OCI-LY1 (cell line): ENCODE results near the gene LRP10.

ENCODE experiments used
- H2AFZ ChIP-seq: fragments of 200-600 bp; sonication (generic), shearing (Covaris generic); 2 replicates; pipeline ENCODE4 v1.6.0; 2014; ENCODE audit warnings: antibody characterized with exemption, mild to moderate bottlenecking, low read length
- H3F3A ChIP-seq: fragments of 200-600 bp; sonication (generic), shearing (Covaris generic); 2 replicates; pipeline ENCODE4 v1.6.0; 2014; ENCODE audit warnings: mild to moderate bottlenecking, antibody characterized with exemption, low read length, moderate library complexity; ENCODE audit not compliant: insufficient read depth
- H3K27ac ChIP-seq: fragments of 200-600 bp; sonication (generic); 2 replicates; pipeline ENCODE4 v1.5.1; 2014; ENCODE audit warnings: low read length, mixed run types, mild to moderate bottlenecking, low read depth; ENCODE audit not compliant: poor library complexity, severe bottlenecking
- H3K27me3 ChIP-seq: fragments of 200-600 bp; sonication (generic); 2 replicates; pipeline ENCODE4 v1.6.0; 2014; ENCODE audit warnings: antibody characterized with exemption, mild to moderate bottlenecking, low read length, moderate library complexity; ENCODE audit not compliant: insufficient read depth
- H3K36me3 ChIP-seq: fragments of 200-600 bp; sonication (generic); 2 replicates; pipeline ENCODE4 v1.6.1; 2014; ENCODE audit warnings: mild to moderate bottlenecking, antibody characterized with exemption, low read length, moderate library complexity, mixed read lengths; ENCODE audit not compliant: insufficient read depth
- H3K4me1 ChIP-seq: fragments of 200-600 bp; sonication (generic); 2 replicates; pipeline ENCODE4 v1.5.1; 2014; ENCODE audit warnings: mild to moderate bottlenecking, low read length, moderate library complexity; ENCODE audit not compliant: insufficient read depth, severe bottlenecking
- H3K4me2 ChIP-seq: fragments of 200-600 bp; sonication (generic), shearing (Covaris generic); 2 replicates; pipeline ENCODE4 v1.6.1; 2014; ENCODE audit warnings: low read length
- H3K4me3 ChIP-seq: fragments of 200-600 bp; sonication (generic); 2 replicates; pipeline ENCODE4 v1.5.1; 2014; ENCODE audit warnings: low read length, low read depth, mild to moderate bottlenecking, mixed read lengths; ENCODE audit not compliant: poor library complexity, severe bottlenecking
- H3K79me2 ChIP-seq: fragments of 200-600 bp; shearing (Covaris generic); 2 replicates; pipeline ENCODE4 v1.6.1; 2016; ENCODE audit warnings: mixed run types, low read length, mixed read lengths; ENCODE audit not compliant: insufficient read depth
- H3K9ac ChIP-seq: fragments of 200-600 bp; sonication (generic), shearing (Covaris generic); 2 replicates; pipeline ENCODE4 v1.6.1; 2014; ENCODE audit warnings: mild to moderate bottlenecking, low read length, mixed read lengths
- H3K9me2 ChIP-seq: fragments of 200-600 bp; sonication (generic), shearing (Covaris generic); 2 replicates; pipeline ENCODE4 v1.6.1; 2014; ENCODE audit warnings: low read depth, mild to moderate bottlenecking, low read length, mixed read lengths
- H3K9me3 ChIP-seq: fragments of 200-600 bp; shearing (Covaris generic); 2 replicates; pipeline ENCODE4 v1.6.1; 2014; ENCODE audit warnings: low read length, mixed read lengths
- H4K20me1 ChIP-seq: fragments of 200-600 bp; sonication (generic), shearing (Covaris generic); 2 replicates; pipeline ENCODE4 v1.6.0; 2016; ENCODE audit warnings: mild to moderate bottlenecking, low read length; ENCODE audit not compliant: insufficient read depth
- CTCF ChIP-seq: fragments of 200-600 bp; sonication (generic), shearing (Covaris generic); IDR thresholded peaks from 2 replicates; pipeline ENCODE4 v1.5.1; 2017; ENCODE audit warnings: mild to moderate bottlenecking, antibody characterized with exemption, low read length, moderate library complexity, mixed read lengths
- EZH2 ChIP-seq: fragments of 200-600 bp; sonication (generic), shearing (Covaris generic); IDR thresholded peaks from 2 replicates; pipeline ENCODE4 v1.8.0; 2017; ENCODE audit warnings: borderline replicate concordance, mixed run types, mild to moderate bottlenecking, antibody characterized with exemption, low read length, moderate library complexity, mixed read lengths

LRP10 gene

GRCh38 chr14:22847661-22848341, 23.7 kb upstream of the LRP10 start:
- H3K9me3 ChIP-seq = no peaks in the 10 kb centered on the region
- H4K20me1 ChIP-seq = no peaks in the 10 kb centered on the region
- H3F3A ChIP-seq = no peaks in the 10 kb centered on the region
- H3K4me1 ChIP-seq = no peaks in the 10 kb centered on the region
- no peaks in the 10 kb centered on the region for H3K9me2 ChIP-seq
- H3K4me3 ChIP-seq = no peak overlapping the region
- H3K27me3 ChIP-seq = no peaks in the 10 kb centered on the region; the same call in 1 of the 2 replicates
- no peak overlapping the region for H3K9ac ChIP-seq
- no peak overlapping the region for H3K27ac ChIP-seq
- no peak overlapping the region for H3K4me2 ChIP-seq
- no peak overlapping the region for H2AFZ ChIP-seq
- no peaks in the 10 kb centered on the region for H3K36me3 ChIP-seq
- H3K79me2 ChIP-seq = no peaks in the 10 kb centered on the region
- no peak for TF ChIP-seq CTCF
- no peak for TF ChIP-seq EZH2

GRCh38 chr14:22848351-22849164, 23.0 kb upstream of the LRP10 start:
- peaks cover 4% of the 10 kb centered on the region for H3K4me1 ChIP-seq
- no peak overlapping the region for H3K9ac ChIP-seq
- no peaks in the 10 kb centered on the region for H4K20me1 ChIP-seq
- no peaks in the 10 kb centered on the region for H3K9me3 ChIP-seq
- no peak for TF ChIP-seq EZH2
- no peak for TF ChIP-seq CTCF
- no peaks in the 10 kb centered on the region for H3K9me2 ChIP-seq
- H3K4me2 ChIP-seq = no peak overlapping the region
- H3K27ac ChIP-seq = no peak overlapping the region
- no peaks in the 10 kb centered on the region for H3K79me2 ChIP-seq
- no peaks in the 10 kb centered on the region for H3K36me3 ChIP-seq
- no peaks in the 10 kb centered on the region; the same call in 1 of the 2 replicates for H3K27me3 ChIP-seq
- H3F3A ChIP-seq = no peaks in the 10 kb centered on the region
- H3K4me3 ChIP-seq = no peak overlapping the region
- no peak overlapping the region for H2AFZ ChIP-seq

GRCh38 chr14:22849212-22849819, 22.2 kb upstream of the LRP10 start:
- no peak overlapping the region for H3K9ac ChIP-seq
- no peaks in the 10 kb centered on the region for H3K9me2 ChIP-seq
- H3K27ac ChIP-seq = no peak overlapping the region
- H3K4me2 ChIP-seq = no peak overlapping the region
- H3K27me3 ChIP-seq = no peaks in the 10 kb centered on the region; the same call in 1 of the 2 replicates
- H3K9me3 ChIP-seq = no peaks in the 10 kb centered on the region
- TF ChIP-seq EZH2 (no peak), CTCF (no peak)
- H2AFZ ChIP-seq = no peak overlapping the region
- H3K4me1 ChIP-seq = peaks cover 4% of the 10 kb centered on the region
- H3K4me3 ChIP-seq = no peak overlapping the region
- H4K20me1 ChIP-seq = no peaks in the 10 kb centered on the region
- H3F3A ChIP-seq = no peaks in the 10 kb centered on the region
- no peaks in the 10 kb centered on the region for H3K79me2 ChIP-seq
- no peaks in the 10 kb centered on the region for H3K36me3 ChIP-seq
